Embryonic facial prominence (tissue), 1 donor: ENCODE results near the gene FEM1C.

Experiments used
- DNase-seq: peaks from one replicate; pipeline ENCODE4 v3.0.0-alpha.2; 2016; ENCODE audit errors: extremely low spot score

Gene FEM1C

DNA sequence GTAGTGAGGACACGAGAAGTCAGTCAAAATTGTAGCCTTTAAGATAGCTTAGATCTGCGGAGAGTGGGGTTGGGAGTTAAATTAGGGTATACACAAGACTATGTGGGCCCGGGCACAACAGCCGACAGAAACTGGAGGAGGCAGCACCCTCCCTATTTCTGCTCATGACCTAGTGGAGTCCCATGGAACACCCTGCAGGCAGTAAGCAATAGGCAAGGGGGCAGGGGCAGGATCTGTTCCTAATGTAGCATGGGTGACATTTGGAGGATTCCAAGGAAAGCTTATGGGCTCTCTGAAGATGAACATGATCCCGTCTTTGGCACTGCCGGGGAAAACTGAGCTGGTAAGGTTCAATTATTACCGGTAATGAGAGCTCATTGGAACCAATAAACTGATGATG, 67.0 kb downstream of the FEM1C start:
- DNase-seq: no peak

- DNase-seq: no peak
Measured at GRCh38 chr5:115475788-115476187, 68.8 kb downstream of the FEM1C start.

- DNase-seq: no peak
Measured at GRCh38 chr5:115472271-115473025, 72.1 kb downstream of the FEM1C start.

DNA sequence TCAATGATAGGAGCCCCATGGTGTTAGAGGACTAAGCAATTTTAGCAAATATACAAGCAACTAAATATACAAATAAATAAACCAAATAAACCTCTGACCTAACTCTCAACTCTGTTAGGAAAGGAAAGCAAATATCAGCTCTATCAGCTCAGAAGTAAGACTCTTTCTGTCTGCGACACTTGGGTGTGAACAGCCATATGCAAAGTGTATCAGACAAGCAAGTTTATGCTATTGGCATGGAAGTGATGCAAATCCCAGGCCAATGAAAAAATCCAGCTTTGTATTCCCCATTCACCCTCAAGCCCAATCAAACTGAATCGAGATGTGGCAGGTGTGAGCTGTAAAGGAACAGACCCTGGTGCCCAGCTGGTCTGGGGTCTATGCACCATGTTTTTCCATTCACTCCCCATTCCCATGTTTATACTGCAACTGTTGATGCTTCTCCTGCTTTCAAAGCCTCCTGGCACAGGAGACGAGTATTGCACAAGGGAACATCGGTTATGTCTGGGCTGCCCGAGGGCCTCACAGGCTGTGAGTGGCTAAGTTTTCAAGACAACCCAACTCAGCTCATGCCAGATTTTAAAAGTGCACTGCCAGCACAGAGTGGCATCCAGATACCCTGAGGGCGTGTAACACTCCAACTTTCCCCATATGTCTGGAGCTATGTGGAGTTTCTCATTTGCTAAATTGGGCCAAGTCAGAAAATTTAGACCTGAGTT, 73.1 kb downstream of the FEM1C start:
- DNase-seq: no peak

DNA sequence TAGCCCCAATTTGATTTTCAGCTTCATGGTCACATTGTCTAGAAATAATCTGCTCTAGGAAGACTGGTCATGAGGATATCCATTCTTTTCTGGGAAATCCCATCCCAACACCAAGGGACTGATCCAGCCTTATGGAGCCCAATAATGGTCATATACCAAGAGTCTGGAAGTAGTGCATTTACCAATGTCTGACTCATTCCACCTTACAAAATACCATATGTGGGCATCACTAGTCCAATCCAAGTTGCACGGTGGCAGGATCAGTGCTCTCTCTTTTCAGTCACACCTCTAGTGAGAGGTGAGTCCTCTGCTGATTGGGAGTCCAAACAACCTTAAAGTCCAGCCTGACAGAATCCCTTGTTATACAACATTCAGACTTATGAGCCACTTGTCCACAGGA, 73.7 kb downstream of the FEM1C start:
- DNase-seq: no peak
